HepG2 (cell line): ENCODE measurements around the gene DHX34. TPM values are rescaled to one million over a fixed set of nuclear protein-coding genes. Genes with fewer than 3 reads are reported as not detected.
A peak's percentile ranks its signal among the peaks of the same experiment; 100 is the strongest.

Experiments
- CREB1 ChIP-seq, 2 experiments: fragments of 450-650 bp in 1 of 2; IDR thresholded peaks; 2 replicates each; pipeline ENCODE4 v1.6.1; 2016 to 2017; ENCODE audit warnings: control low read depth in 1 of 2, mild to moderate bottlenecking in 1 of 2, missing compliant biosample characterization in 1 of 2, missing genetic modification characterization in 1 of 2
- ETV5 ChIP-seq: IDR thresholded peaks from 2 replicates; pipeline ENCODE4 v1.6.1; 2018; ENCODE audit warnings: missing biosample characterization, missing genetic modification reagents, inconsistent platforms, borderline replicate concordance
- HNRNPL ChIP-seq: fragments of 200-400 bp; formaldehyde crosslinking; IDR thresholded peaks from 2 replicates; pipeline ENCODE4 v1.6.1; 2017; ENCODE audit warnings: mild to moderate bottlenecking, low read depth, low read length
- KAT8 ChIP-seq: IDR thresholded peaks from 2 replicates; pipeline ENCODE4 v1.6.1; 2016; ENCODE audit warnings: missing genetic modification reagents, missing compliant biosample characterization
- KDM4B ChIP-seq: sonication (generic); formaldehyde crosslinking; IDR thresholded peaks from 2 replicates; pipeline ENCODE4 v1.4.0; 2020; ENCODE audit warnings: missing genetic modification reagents
- MED1 ChIP-seq: sonication (generic); formaldehyde crosslinking; IDR thresholded peaks from 2 replicates; pipeline ENCODE4 v1.4.0; 2020; ENCODE audit warnings: missing genetic modification reagents
- MTA1 ChIP-seq: sonication (generic); formaldehyde crosslinking; IDR thresholded peaks from 2 replicates; pipeline ENCODE4 v1.4.0; 2020; ENCODE audit warnings: missing genetic modification reagents, mild to moderate bottlenecking, borderline replicate concordance
- NFATC3 ChIP-seq: sonication (generic); formaldehyde crosslinking; IDR thresholded peaks from 2 replicates; pipeline ENCODE4 v1.5.1; 2020; ENCODE audit warnings: mild to moderate bottlenecking, missing genetic modification reagents
- SPEN ChIP-seq: sonication (generic); formaldehyde crosslinking; IDR thresholded peaks from 2 replicates; pipeline ENCODE4 v1.5.1; 2020; ENCODE audit warnings: low read depth, mild to moderate bottlenecking, missing genetic modification reagents
- TBX2 ChIP-seq: sonication (generic); formaldehyde crosslinking; IDR thresholded peaks from 2 replicates; pipeline ENCODE4 v1.5.0; 2020; ENCODE audit warnings: missing genetic modification reagents, mild to moderate bottlenecking, borderline replicate concordance
- TOPORS ChIP-seq: sonication (generic); formaldehyde crosslinking; IDR thresholded peaks from 2 replicates; pipeline ENCODE4 v1.8.0; 2023; ENCODE audit warnings: mild to moderate bottlenecking, missing genetic modification reagents
- ZNF138 ChIP-seq: sonication (generic); formaldehyde crosslinking; IDR thresholded peaks from 2 replicates; pipeline ENCODE4 v1.5.0; 2020; ENCODE audit warnings: mild to moderate bottlenecking, low read depth, missing genetic modification reagents
- ZNF34 ChIP-seq: sonication (generic); formaldehyde crosslinking; IDR thresholded peaks from 2 replicates; pipeline ENCODE4 v1.4.0; 2020; ENCODE audit warnings: mild to moderate bottlenecking, missing genetic modification reagents, borderline replicate concordance
- ZNF883 ChIP-seq: sonication (generic); formaldehyde crosslinking; IDR thresholded peaks from 2 replicates; pipeline ENCODE4 v1.5.1; 2020; ENCODE audit warnings: mild to moderate bottlenecking, missing genetic modification reagents; ENCODE audit errors: not compliant biosample characterization
- polyA plus RNA-seq, 8 experiments: library from polyadenylated mRNA; depleted of rRNA in 3 of 8; stranded (reverse) in 7 of 8; unstranded in 1 of 8; fragments of >200 nt; fragmentation: Illumina TruSeq in 4 of 8; extraction: Trizol in 4 of 8; gene quantifications; 2 replicates each; pipeline versions ENCODE4 v1.2.1 to v1.2.3, GENCODE V29; 2011 to 2016; ENCODE audit warnings: low read depth in 4 of 8, missing spikeins in 1 of 8, mixed read lengths in 1 of 8; ENCODE audit not compliant: insufficient read depth in 1 of 8
- total RNA-seq, 5 experiments: library from RNA; depleted of rRNA; stranded (reverse); fragments of >200 nt; fragmentation: Illumina TruSeq; extraction: Trizol; gene quantifications; 2 replicates each; pipeline ENCODE4 v1.2.3, GENCODE V29; 2016; ENCODE audit warnings: low read depth in 1 of 5
- TF ChIP-seq, protein P1 (sequence below): sonication (generic); formaldehyde crosslinking; IDR thresholded peaks from 2 replicates; pipeline ENCODE4 v1.4.0; 2020; ENCODE audit warnings: missing genetic modification reagents
- TF ChIP-seq, protein P2 (sequence below): sonication (generic); formaldehyde crosslinking; IDR thresholded peaks from 2 replicates; pipeline ENCODE4 v1.4.0; 2020; ENCODE audit warnings: missing genetic modification reagents, low read depth, mild to moderate bottlenecking, borderline replicate concordance
- TF ChIP-seq, protein P3 (sequence below): sonication (generic); formaldehyde crosslinking; IDR thresholded peaks from 2 replicates; pipeline ENCODE4 v1.5.1; 2020; ENCODE audit warnings: mild to moderate bottlenecking, missing genetic modification reagents, moderate library complexity

The DHX34 gene
- total and polyA plus RNA-seq, 2 of the 13 experiments (the other 11 are each of a cell fraction or from before 2014, with no cell fraction given), result 9.2 to 12.0 TPM

DNA sequence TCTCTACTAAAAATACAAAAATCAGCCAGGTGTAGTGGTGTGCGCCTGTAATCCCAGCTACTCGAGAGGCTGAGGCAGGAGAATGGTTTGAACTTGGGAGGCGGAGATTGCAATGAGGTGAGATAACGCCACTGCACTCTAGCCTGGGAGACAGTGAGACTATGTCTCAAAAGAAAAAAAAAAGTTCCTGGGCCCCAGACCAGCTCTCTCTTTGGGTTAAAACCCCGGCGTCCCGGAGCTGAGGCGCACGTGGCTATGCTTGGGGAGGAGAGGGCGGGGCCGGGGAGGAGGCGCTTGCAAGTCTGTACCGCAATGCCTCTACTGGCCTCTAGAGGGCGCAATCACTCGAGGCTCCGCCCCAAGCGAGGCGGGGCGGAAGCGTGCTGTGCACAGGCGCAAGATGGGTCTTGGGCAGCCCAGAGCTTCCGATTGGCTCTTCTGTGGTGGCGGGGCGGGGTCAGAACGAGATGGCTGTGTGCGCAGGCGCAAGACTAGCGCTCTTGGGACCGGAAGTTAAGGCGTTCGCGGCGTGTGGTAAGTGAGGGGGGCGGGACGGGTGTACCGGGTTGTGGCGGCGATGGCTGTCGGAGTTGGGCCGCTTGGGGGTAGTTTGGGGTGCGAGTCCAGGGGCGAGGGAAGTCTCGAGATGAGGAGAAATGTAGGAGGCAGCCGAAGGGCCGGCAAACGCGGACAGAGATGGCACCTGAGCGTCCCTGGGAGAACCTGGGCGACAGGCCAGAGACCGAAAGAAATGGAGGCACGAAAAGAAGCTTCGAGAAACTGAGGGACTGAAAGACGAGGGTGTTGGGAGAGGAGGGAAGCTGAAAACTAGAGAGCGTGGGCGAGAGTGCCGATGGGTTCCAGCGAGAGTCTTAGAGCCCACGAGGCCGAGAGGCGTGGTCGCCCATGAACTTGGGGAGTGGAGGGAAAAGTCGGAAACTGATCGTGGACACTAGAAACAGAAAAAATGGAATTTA is at the start of gene DHX34 (continued):
- TF ChIP-seq, protein P1, sequence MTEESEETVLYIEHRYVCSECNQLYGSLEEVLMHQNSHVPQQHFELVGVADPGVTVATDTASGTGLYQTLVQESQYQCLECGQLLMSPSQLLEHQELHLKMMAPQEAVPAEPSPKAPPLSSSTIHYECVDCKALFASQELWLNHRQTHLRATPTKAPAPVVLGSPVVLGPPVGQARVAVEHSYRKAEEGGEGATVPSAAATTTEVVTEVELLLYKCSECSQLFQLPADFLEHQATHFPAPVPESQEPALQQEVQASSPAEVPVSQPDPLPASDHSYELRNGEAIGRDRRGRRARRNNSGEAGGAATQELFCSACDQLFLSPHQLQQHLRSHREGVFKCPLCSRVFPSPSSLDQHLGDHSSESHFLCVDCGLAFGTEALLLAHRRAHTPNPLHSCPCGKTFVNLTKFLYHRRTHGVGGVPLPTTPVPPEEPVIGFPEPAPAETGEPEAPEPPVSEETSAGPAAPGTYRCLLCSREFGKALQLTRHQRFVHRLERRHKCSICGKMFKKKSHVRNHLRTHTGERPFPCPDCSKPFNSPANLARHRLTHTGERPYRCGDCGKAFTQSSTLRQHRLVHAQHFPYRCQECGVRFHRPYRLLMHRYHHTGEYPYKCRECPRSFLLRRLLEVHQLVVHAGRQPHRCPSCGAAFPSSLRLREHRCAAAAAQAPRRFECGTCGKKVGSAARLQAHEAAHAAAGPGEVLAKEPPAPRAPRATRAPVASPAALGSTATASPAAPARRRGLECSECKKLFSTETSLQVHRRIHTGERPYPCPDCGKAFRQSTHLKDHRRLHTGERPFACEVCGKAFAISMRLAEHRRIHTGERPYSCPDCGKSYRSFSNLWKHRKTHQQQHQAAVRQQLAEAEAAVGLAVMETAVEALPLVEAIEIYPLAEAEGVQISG, result peak; percentile 51
- TF ChIP-seq MTA1 (CRISPR knock-in tag), result peak; percentile 35; the same call in 1 of the 2 replicates
- TF ChIP-seq KDM4B, result no peak
- TF ChIP-seq ZNF883, result peak; percentile 50
- 0 out of 2 replicates have a peak, but pooled peaks have one; percentile 32 for TF ChIP-seq TOPORS (CRISPR knock-in tag)
- peak; percentile 49; the same call in 1 of the 2 replicates for TF ChIP-seq CREB1 (IDR thresholded peaks at IDR 0.05)
- TF ChIP-seq CREB1 (CRISPR knock-in tag; IDR thresholded peaks at IDR 0.05), result no peak
- peak; percentile 40 for TF ChIP-seq MED1
- TF ChIP-seq HNRNPL, result 0 out of 2 replicates have a peak, but pooled peaks have one; percentile 21
- TF ChIP-seq ZNF34, result 0 out of 2 replicates have a peak, but pooled peaks have one; percentile 47
- TF ChIP-seq ZNF138 (CRISPR knock-in tag), result no peak
- TF ChIP-seq, protein P2, sequence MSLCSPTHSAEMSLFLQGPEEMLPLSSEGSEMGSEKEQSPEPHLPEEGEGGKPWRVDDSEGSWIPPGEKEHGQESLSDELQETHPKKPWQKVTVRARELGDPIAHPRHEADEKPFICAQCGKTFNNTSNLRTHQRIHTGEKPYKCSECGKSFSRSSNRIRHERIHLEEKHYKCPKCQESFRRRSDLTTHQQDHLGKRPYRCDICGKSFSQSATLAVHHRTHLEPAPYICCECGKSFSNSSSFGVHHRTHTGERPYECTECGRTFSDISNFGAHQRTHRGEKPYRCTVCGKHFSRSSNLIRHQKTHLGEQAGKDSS (CRISPR knock-in tag), result peak; percentile 74; the same call in 1 of the 2 replicates
- peak; percentile 85 for TF ChIP-seq KAT8 (CRISPR knock-in tag)
- TF ChIP-seq, protein P3, sequence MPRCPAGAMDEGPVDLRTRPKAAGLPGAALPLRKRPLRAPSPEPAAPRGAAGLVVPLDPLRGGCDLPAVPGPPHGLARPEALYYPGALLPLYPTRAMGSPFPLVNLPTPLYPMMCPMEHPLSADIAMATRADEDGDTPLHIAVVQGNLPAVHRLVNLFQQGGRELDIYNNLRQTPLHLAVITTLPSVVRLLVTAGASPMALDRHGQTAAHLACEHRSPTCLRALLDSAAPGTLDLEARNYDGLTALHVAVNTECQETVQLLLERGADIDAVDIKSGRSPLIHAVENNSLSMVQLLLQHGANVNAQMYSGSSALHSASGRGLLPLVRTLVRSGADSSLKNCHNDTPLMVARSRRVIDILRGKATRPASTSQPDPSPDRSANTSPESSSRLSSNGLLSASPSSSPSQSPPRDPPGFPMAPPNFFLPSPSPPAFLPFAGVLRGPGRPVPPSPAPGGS, result 0 out of 2 replicates have a peak, but pooled peaks have one; percentile 13
- TF ChIP-seq NFATC3, result no peak
- peak; percentile 73 for TF ChIP-seq SPEN
- peak; percentile 62; the same call in 1 of the 2 replicates for TF ChIP-seq ETV5 (CRISPR knock-in tag)
- peak; percentile 83 for TF ChIP-seq TBX2 (CRISPR knock-in tag)
